Measurements from ENCODE around the gene CPA5. TPM values are rescaled to one million over a fixed set of nuclear protein-coding genes. Genes with fewer than 3 reads are reported as not detected.
A peak's percentile ranks its signal among the peaks of the same experiment; 100 is the strongest.

CPA5 gene
- total RNA-seq, 2 donors from 2014 or later: 3.3 to 27.6 TPM

- no peaks in the 10 kb centered on the region for H3K9me3 Mint-ChIP-seq
- no peaks in the 10 kb centered on the region for H3K36me3 Mint-ChIP-seq (ENCODE audit: low read depth)
- no peak for ATAC-seq (replicated peaks)
- no peak overlapping the region for H3K27ac Mint-ChIP-seq
- peaks cover 16% of the 10 kb centered on the region for H3K27me3 Mint-ChIP-seq
- H3K4me1 Mint-ChIP-seq: peaks cover 3% of the 10 kb centered on the region
- no peak overlapping the region for H3K4me3 Mint-ChIP-seq
Observed at GRCh38 chr7:130345725-130346124, 1.1 kb downstream of the CPA5 start.

- Mint-ChIP-seq H3K27ac (no peak overlapping the region), H3K36me3 (ENCODE audit: low read depth) (no peaks in the 10 kb centered on the region), H3K4me1 (peaks cover 9% of the 10 kb centered on the region), H3K27me3 (peaks cover 17% of the 10 kb centered on the region), H3K4me3 (no peak overlapping the region), H3K9me3 (no peaks in the 10 kb centered on the region)
- ATAC-seq (replicated peaks): no peak
Observed at GRCh38 chr7:130346177-130346905, 1.7 kb downstream of the CPA5 start.

- H3K9me3 Mint-ChIP-seq: no peaks in the 10 kb centered on the region
- H3K4me1 Mint-ChIP-seq: peaks cover 15% of the 10 kb centered on the region
- H3K4me3 Mint-ChIP-seq: no peak overlapping the region
- H3K27me3 Mint-ChIP-seq: peaks cover 23% of the 10 kb centered on the region
- H3K36me3 Mint-ChIP-seq (ENCODE audit: low read depth): no peaks in the 10 kb centered on the region
- ATAC-seq (replicated peaks): no peak
- H3K27ac Mint-ChIP-seq: no peak overlapping the region
Observed at GRCh38 chr7:130346941-130347340, 2.3 kb downstream of the CPA5 start.

GRCh38 chr7:130349911-130350782 lies 5.5 kb downstream of the CPA5 start:
- ATAC-seq (replicated peaks): peak; percentile 59
- Mint-ChIP-seq H3K4me1 (peaks cover 23% of the 10 kb centered on the region), H3K9me3 (no peaks in the 10 kb centered on the region), H3K27me3 (peaks cover 28% of the 10 kb centered on the region), H3K36me3 (ENCODE audit: low read depth) (no peaks in the 10 kb centered on the region), H3K4me3 (peak overlapping the region; percentile 62), H3K27ac (peak overlapping the region; percentile 79)

- Mint-ChIP-seq H3K9me3 (no peaks in the 10 kb centered on the region), H3K27me3 (peaks cover 26% of the 10 kb centered on the region), H3K4me1 (peaks cover 23% of the 10 kb centered on the region), H3K27ac (peak overlapping the region; percentile 79), H3K4me3 (peak overlapping the region; percentile 62), H3K36me3 (ENCODE audit: low read depth) (no peaks in the 10 kb centered on the region)
- peak; percentile 67 for ATAC-seq (replicated peaks)
Observed at GRCh38 chr7:130350945-130351790, 6.6 kb downstream of the CPA5 start.

GRCh38 chr7:130351791-130352090 lies 7.1 kb downstream of the CPA5 start:
- Mint-ChIP-seq H3K4me3 (peak overlapping the region; percentile 62), H3K4me1 (peaks cover 23% of the 10 kb centered on the region), H3K27ac (peak overlapping the region; percentile 79), H3K9me3 (no peaks in the 10 kb centered on the region), H3K27me3 (peaks cover 26% of the 10 kb centered on the region), H3K36me3 (ENCODE audit: low read depth) (no peaks in the 10 kb centered on the region)
- ATAC-seq (replicated peaks): no peak

- no peaks in the 10 kb centered on the region for H3K36me3 Mint-ChIP-seq (ENCODE audit: low read depth)
- H3K27ac Mint-ChIP-seq: peak overlapping the region; percentile 79
- peaks cover 25% of the 10 kb centered on the region for H3K27me3 Mint-ChIP-seq
- no peaks in the 10 kb centered on the region for H3K9me3 Mint-ChIP-seq
- H3K4me3 Mint-ChIP-seq: no peak overlapping the region
- no peak for ATAC-seq (replicated peaks)
- peaks cover 23% of the 10 kb centered on the region for H3K4me1 Mint-ChIP-seq
Observed at GRCh38 chr7:130352194-130353074, 7.8 kb downstream of the CPA5 start.

GRCh38 chr7:130353196-130353595 lies 8.6 kb downstream of the CPA5 start:
- Mint-ChIP-seq H3K27me3 (peaks cover 19% of the 10 kb centered on the region), H3K9me3 (no peaks in the 10 kb centered on the region), H3K36me3 (ENCODE audit: low read depth) (no peaks in the 10 kb centered on the region), H3K4me1 (peaks cover 23% of the 10 kb centered on the region), H3K4me3 (no peak overlapping the region), H3K27ac (peak overlapping the region; percentile 3)
- ATAC-seq (replicated peaks): no peak

- Mint-ChIP-seq H3K27me3 (peaks cover 18% of the 10 kb centered on the region), H3K36me3 (ENCODE audit: low read depth) (no peaks in the 10 kb centered on the region), H3K4me3 (no peak overlapping the region), H3K27ac (no peak overlapping the region), H3K9me3 (peaks cover 11% of the 10 kb centered on the region), H3K4me1 (peaks cover 14% of the 10 kb centered on the region)
- ATAC-seq (replicated peaks): no peak
Observed at GRCh38 chr7:130356121-130356875, 11.7 kb downstream of the CPA5 start.

GRCh38 chr7:130356876-130357611 lies 12.4 kb downstream of the CPA5 start:
- Mint-ChIP-seq H3K9me3 (peaks cover 11% of the 10 kb centered on the region), H3K27ac (no peak overlapping the region), H3K4me3 (no peak overlapping the region), H3K4me1 (peaks cover 7% of the 10 kb centered on the region), H3K27me3 (peaks cover 11% of the 10 kb centered on the region), H3K36me3 (ENCODE audit: low read depth) (no peaks in the 10 kb centered on the region)
- peak; percentile 77 for ATAC-seq (replicated peaks)

- Mint-ChIP-seq H3K27me3 (peaks cover 6% of the 10 kb centered on the region), H3K36me3 (ENCODE audit: low read depth) (no peaks in the 10 kb centered on the region), H3K4me3 (no peak overlapping the region), H3K9me3 (peaks cover 11% of the 10 kb centered on the region), H3K4me1 (peaks cover 4% of the 10 kb centered on the region), H3K27ac (no peak overlapping the region)
- no peak for ATAC-seq (replicated peaks)
Observed at GRCh38 chr7:130358471-130358870, 13.9 kb downstream of the CPA5 start.

- no peaks in the 10 kb centered on the region for H3K36me3 Mint-ChIP-seq (ENCODE audit: low read depth)
- no peaks in the 10 kb centered on the region for H3K4me1 Mint-ChIP-seq
- H3K27ac Mint-ChIP-seq: peak overlapping the region; percentile 56
- ATAC-seq (replicated peaks): peak; percentile 10
- H3K4me3 Mint-ChIP-seq: no peak overlapping the region
- H3K9me3 Mint-ChIP-seq: peaks cover 11% of the 10 kb centered on the region
- peaks cover 3% of the 10 kb centered on the region for H3K27me3 Mint-ChIP-seq
Observed at GRCh38 chr7:130359276-130359857, 14.8 kb downstream of the CPA5 start.

Data from activated T-helper 17 cell treated with anti-CD3 and anti-CD28 coated beads, Interleukin-2, amount 50 U/mL, for 72 hours (primary cell).